ENCODE results near the gene SRPRB. TPM values are rescaled to one million over a fixed set of nuclear protein-coding genes. Genes with fewer than 3 reads are reported as not detected.

The SRPRB gene
- total and polyA plus RNA-seq, 9 of the 15 experiments (the other 6 are each of a cell fraction or from before 2014, with no cell fraction given): 29.5 to 66.0 (median 41.4) TPM

- ATAC-seq: no peak
- no TSS peak for BruUV-seq (replicated peaks)
- TF ChIP-seq ZZZ3 (IDR thresholded peaks at IDR 0.05) (no peak), SIN3B (IDR thresholded peaks at IDR 0.05; ENCODE audit: low read depth) (no peak), RFX1 (IDR thresholded peaks at IDR 0.05) (no peak), THAP12 (CRISPR knock-in tag; IDR thresholded peaks at IDR 0.05) (no peak), NBN (IDR thresholded peaks at IDR 0.05; ENCODE audit: low read depth) (no peak), ZBTB2 (IDR thresholded peaks at IDR 0.05) (no peak), HCFC1 (IDR thresholded peaks at IDR 0.05; ENCODE audit: low read depth, low read length) (no peak), FOS (IDR thresholded peaks at IDR 0.05; ENCODE audit: extremely low read depth, insufficient read length) (no peak), XRCC5 (IDR thresholded peaks at IDR 0.05; ENCODE audit: low read depth, low read length) (no peak), TSC22D4 (tag; IDR thresholded peaks at IDR 0.05) (no peak), ZNF717 (CRISPR knock-in tag; IDR thresholded peaks at IDR 0.05) (no peak), SIN3A (IDR thresholded peaks at IDR 0.05; ENCODE audit: borderline replicate concordance in 2 of 2, control insufficient read depth in 1 of 2, low read depth in 2 of 2, low read length in 2 of 2) (no peak), ZNF12 (CRISPR knock-in tag; IDR thresholded peaks at IDR 0.05) (no peak), PHB (CRISPR knock-in tag; IDR thresholded peaks at IDR 0.05) (no peak), JUNB (CRISPR knock-in tag; conservative IDR thresholded peaks at IDR 0.05) (no peak)
- FAIRE-seq: no peak
- Histone ChIP-seq H3K79me2 (ENCODE audit: control insufficient read depth, insufficient read depth, low read length) (no peaks in the 10 kb centered on the region), H3K27me3 (ENCODE audit: control insufficient read depth in 2 of 2, insufficient read depth in 2 of 2, low read length in 2 of 2) (no peaks in the 10 kb centered on the region), H3K4me3 (no peak overlapping the region), H2AFZ (ENCODE audit: low read depth, low read length) (no peak overlapping the region), H3K4me2 (ENCODE audit: insufficient read depth, low read length) (no peak overlapping the region), H4K20me1 (replicated peaks; ENCODE audit: control insufficient read depth, insufficient read depth, low read length) (no peaks in the 10 kb centered on the region), H3K4me1 (replicated peaks in 1 of 2; ENCODE audit: control insufficient read depth in 2 of 2, insufficient read depth in 2 of 2, low read length in 2 of 2) (peaks cover 5 to 9% of the 10 kb centered on the region in 2 experiments; a peak in 2 of 5 replicates), H3K9me3 (replicated peaks; ENCODE audit: control insufficient read depth, insufficient read depth, low read depth, low read length) (no peaks in the 10 kb centered on the region), H3K9me1 (ENCODE audit: control insufficient read depth, insufficient read depth, low read length) (no peaks in the 10 kb centered on the region), H3K36me3 (ENCODE audit: control insufficient read depth, insufficient read depth, low read length) (no peaks in the 10 kb centered on the region), H3K27ac (ENCODE audit: extremely low read depth, low read depth, low read length) (no peak overlapping the region), H3K9ac (ENCODE audit: insufficient read depth in 1 of 2, low read depth in 2 of 2, low read length in 2 of 2) (no peak overlapping the region; a peak in 1 of 4 replicates)
- intact Hi-C loops (cut with micrococcal nuclease) (no loop called here), in situ Hi-C loops (cut with MboI) (no loop called here)
- DNase-seq (ENCODE audit: extremely low read depth in 1 of 4, low spot score in 3 of 4): no peak
- 63% methylated on average over 5 of the region's 9 CpGs for WGBS (ENCODE audit: insufficient coverage, low coverage, missing lambda C conversion rate)
- CTCF ChIA-PET (ENCODE audit: low intra/inter-chr PET ratio): no interaction called here
- POLR2A ChIA-PET: no interaction called here
Measured at GRCh38 chr3:133840055-133840737, 34.6 kb downstream of the SRPRB start.
